ENCODE data around the gene EOLA1.

GRCh38 chrX:149491812-149492211 is 49.0 kb upstream of the EOLA1 start:
- TF ChIP-seq CTCF (conservative IDR thresholded peaks at IDR 0.05), result no peak
- no peak for TF ChIP-seq EZH2 (IDR thresholded peaks at IDR 0.05; ENCODE audit: low read depth)
